UCSD-AML1 (cell line): Measurements from ENCODE around the gene GTF2F2.
"Not testable (repeated sequence)": the region's sequence is repeated elsewhere in the genome, so short reads cannot be mapped to it uniquely, and the experiment has no call there.

Experiments
- DNase-seq: peaks from one replicate; lab custom pipeline; 2025; ENCODE audit not compliant: unreplicated experiment; lab: John Stamatoyannopoulos, UW

Gene GTF2F2

GRCh38 chr13:45178349-45179162 is 58.2 kb downstream of the GTF2F2 start:
- no peak for DNase-seq

- no peak for DNase-seq
These were observed 59.1 kb downstream of the GTF2F2 start for GRCh38 chr13:45179428-45179827.

- no peak for DNase-seq
These were observed 60.0 kb downstream of the GTF2F2 start for GRCh38 chr13:45180303-45180702.

- DNase-seq: no peak
These were observed 60.6 kb downstream of the GTF2F2 start for GRCh38 chr13:45180713-45181601.

- DNase-seq: no peak
These were observed 64.4 kb downstream of the GTF2F2 start for GRCh38 chr13:45184693-45185092.

GRCh38 chr13:45185286-45185685 is 65.0 kb downstream of the GTF2F2 start:
- no peak for DNase-seq

- DNase-seq: not testable (repeated sequence)
These were observed 68.8 kb downstream of the GTF2F2 start for GRCh38 chr13:45189077-45189476.

GRCh38 chr13:45189511-45189910 is 69.2 kb downstream of the GTF2F2 start:
- not testable (repeated sequence) for DNase-seq

GRCh38 chr13:45191874-45192273 is 71.6 kb downstream of the GTF2F2 start:
- DNase-seq: no peak

GRCh38 chr13:45194081-45194939 is 74.0 kb downstream of the GTF2F2 start:
- no peak for DNase-seq

GRCh38 chr13:45195421-45195820 is 75.1 kb downstream of the GTF2F2 start:
- no peak for DNase-seq

GRCh38 chr13:45196096-45196495 is 75.8 kb downstream of the GTF2F2 start:
- no peak for DNase-seq

- DNase-seq: no peak
These were observed 76.3 kb downstream of the GTF2F2 start for GRCh38 chr13:45196622-45197021.

- no peak for DNase-seq
These were observed 77.7 kb downstream of the GTF2F2 start for GRCh38 chr13:45198041-45198440.

- DNase-seq: no peak
These were observed 78.6 kb downstream of the GTF2F2 start for GRCh38 chr13:45198924-45199323.

GRCh38 chr13:45199711-45200110 is 79.4 kb downstream of the GTF2F2 start:
- DNase-seq: no peak

GRCh38 chr13:45200701-45201232 is 80.5 kb downstream of the GTF2F2 start, which contains the start of gene KCTD4:
TSS of gene KCTD4 (minus strand) at chr13:45201045. CDS start at chr13:45194567, 6,478 bp downstream.
- DNase-seq: no peak

- no peak for DNase-seq
These were observed 84.8 kb downstream of the GTF2F2 start for GRCh38 chr13:45205124-45205523.

- DNase-seq: no peak
These were observed 86.0 kb downstream of the GTF2F2 start for GRCh38 chr13:45206340-45206739.

GRCh38 chr13:45207319-45207718 is 87.0 kb downstream of the GTF2F2 start:
- DNase-seq: no peak

- no peak for DNase-seq
These were observed 87.8 kb downstream of the GTF2F2 start for GRCh38 chr13:45208132-45208531.
